Astrocyte (in vitro differentiated cells and primary cell): ENCODE data around the gene REXO1. TPM values are rescaled to one million over a fixed set of nuclear protein-coding genes. Genes with fewer than 3 reads are reported as not detected.
A peak's percentile ranks its signal among the peaks of the same experiment; 100 is the strongest.

Source experiments
- DNase-seq: peaks from one replicate; pipeline ENCODE4 v3.0.0-alpha.2; 2010; ENCODE audit warnings: low read depth
- FAIRE-seq: peaks from 2 replicates; lab custom pipeline; 2011; peaks lifted over from hg19 to GRCh38; lab: Jason Lieb, UNC
- H2AFZ ChIP-seq: 2 replicates; pipeline ENCODE4 v1.6.0; 2012; ENCODE audit warnings: low read depth, low read length, inconsistent platforms
- H3K27ac ChIP-seq: 2 replicates; pipeline ENCODE4 v1.5.1; 2011; ENCODE audit warnings: low read depth, low read length, inconsistent platforms
- H3K27me3 ChIP-seq: 2 replicates; pipeline ENCODE4 v1.6.0; 2011; ENCODE audit warnings: low read length, inconsistent platforms; ENCODE audit not compliant: insufficient read depth
- H3K36me3 ChIP-seq: 2 replicates; pipeline ENCODE4 v1.5.1; 2011; ENCODE audit warnings: low read length, inconsistent platforms; ENCODE audit not compliant: insufficient read depth
- H3K4me1 ChIP-seq: 2 replicates; pipeline ENCODE4 v1.5.1; 2011; ENCODE audit warnings: low read length, inconsistent platforms; ENCODE audit not compliant: insufficient read depth
- H3K4me2 ChIP-seq: 2 replicates; pipeline ENCODE4 v1.6.0; 2012; ENCODE audit warnings: low read length, inconsistent platforms
- H3K4me3 ChIP-seq: 2 replicates; pipeline ENCODE4 v1.5.1; 2011; ENCODE audit warnings: low read depth, mild to moderate bottlenecking, low read length, inconsistent platforms; ENCODE audit not compliant: insufficient read depth
- H3K79me2 ChIP-seq: 2 replicates; pipeline ENCODE4 v1.6.0; 2012; ENCODE audit warnings: mild to moderate bottlenecking, low read length, inconsistent platforms; ENCODE audit not compliant: insufficient read depth
- H3K9ac ChIP-seq: 2 replicates; pipeline ENCODE4 v1.6.0; 2012; ENCODE audit warnings: mild to moderate bottlenecking, low read length, inconsistent platforms
- H3K9me3 ChIP-seq: 2 replicates; pipeline ENCODE4 v1.5.1; 2012; ENCODE audit warnings: low read depth, mild to moderate bottlenecking, low read length, inconsistent platforms; ENCODE audit not compliant: insufficient read depth
- H4K20me1 ChIP-seq: 2 replicates; pipeline ENCODE4 v1.6.0; 2012; ENCODE audit warnings: low read length, inconsistent platforms; ENCODE audit not compliant: insufficient read depth
- H3K27ac Mint-ChIP-seq: one replicate; pipeline ENCODE4 v1.8.0; 2021; ENCODE audit warnings: mild to moderate bottlenecking, mixed read lengths; ENCODE audit not compliant: unreplicated experiment
- H3K27me3 Mint-ChIP-seq: one replicate; pipeline ENCODE4 v1.8.0; 2021; ENCODE audit warnings: low read depth, mixed read lengths; ENCODE audit not compliant: unreplicated experiment
- H3K36me3 Mint-ChIP-seq: one replicate; pipeline ENCODE4 v1.8.0; 2021; ENCODE audit warnings: low read depth, mixed read lengths; ENCODE audit not compliant: unreplicated experiment
- H3K4me1 Mint-ChIP-seq: one replicate; pipeline ENCODE4 v1.8.0; 2021; ENCODE audit warnings: low read depth, mixed read lengths; ENCODE audit not compliant: unreplicated experiment
- H3K4me3 Mint-ChIP-seq: one replicate; pipeline ENCODE4 v1.8.0; 2021; ENCODE audit warnings: mild to moderate bottlenecking, moderate library complexity, mixed read lengths; ENCODE audit not compliant: unreplicated experiment
- H3K9me3 Mint-ChIP-seq: one replicate; pipeline ENCODE4 v1.8.0; 2021; ENCODE audit warnings: mild to moderate bottlenecking, mixed read lengths; ENCODE audit not compliant: unreplicated experiment
- CTCF ChIP-seq: IDR thresholded peaks from 2 replicates; pipeline ENCODE4 v1.5.1; 2011; ENCODE audit warnings: low read depth, mild to moderate bottlenecking, inconsistent platforms, low read length, moderate library complexity; ENCODE audit not compliant: insufficient read depth
- EZH2 ChIP-seq: IDR thresholded peaks from 2 replicates; pipeline ENCODE4 v1.6.1; 2012; ENCODE audit warnings: mild to moderate bottlenecking, low read length, inconsistent platforms; ENCODE audit not compliant: insufficient read depth
- total RNA-seq: library from RNA; stranded (reverse); gene quantifications from 2 replicates; pipeline ENCODE4 v1.2.1, GENCODE V29; 2021

Gene REXO1
- total RNA-seq, 1 donor from 2014 or later, result 35.5 TPM

GRCh38 chr19:1850809-1851653, 2.7 kb upstream of the REXO1 start:
- H3K27me3 ChIP-seq, result no peaks in the 10 kb centered on the region
- peaks cover 25% of the 10 kb centered on the region for H3K4me1 ChIP-seq
- no peak overlapping the region for H2AFZ ChIP-seq
- peaks cover 78% of the 10 kb centered on the region for H4K20me1 ChIP-seq
- peaks cover 68% of the 10 kb centered on the region for H3K79me2 ChIP-seq
- no peak for TF ChIP-seq EZH2
- TF ChIP-seq CTCF, result no peak
- H3K4me3 Mint-ChIP-seq, result peak overlapping the region; percentile 54
- H3K36me3 ChIP-seq, result no peaks in the 10 kb centered on the region
- H3K9me3 Mint-ChIP-seq, result no peaks in the 10 kb centered on the region
- H3K4me2 ChIP-seq, result no peak overlapping the region
- no peak overlapping the region for H3K9ac ChIP-seq
- H3K27me3 Mint-ChIP-seq, result no peaks in the 10 kb centered on the region
- H3K9me3 ChIP-seq, result no peaks in the 10 kb centered on the region
- DNase-seq, result no peak
- no peak for FAIRE-seq
- H3K4me3 ChIP-seq, result no peak overlapping the region
- H3K27ac ChIP-seq, result no peak overlapping the region
- no peaks in the 10 kb centered on the region for H3K36me3 Mint-ChIP-seq
- H3K27ac Mint-ChIP-seq, result peak overlapping the region; percentile 41
- peaks cover 22% of the 10 kb centered on the region for H3K4me1 Mint-ChIP-seq

GRCh38 chr19:1849886-1850398, 1.7 kb upstream of the REXO1 start:
- peaks cover 79% of the 10 kb centered on the region for H4K20me1 ChIP-seq
- Mint-ChIP-seq H3K4me1 (peaks cover 20% of the 10 kb centered on the region), H3K4me3 (no peak overlapping the region), H3K9me3 (no peaks in the 10 kb centered on the region), H3K27me3 (no peaks in the 10 kb centered on the region), H3K36me3 (no peaks in the 10 kb centered on the region), H3K27ac (peak overlapping the region; percentile 63)
- H3K9ac ChIP-seq, result no peak overlapping the region
- no peak for FAIRE-seq
- H3K4me3 ChIP-seq, result no peak overlapping the region
- TF ChIP-seq EZH2 (no peak), CTCF (no peak)
- H3K4me1 ChIP-seq, result peaks cover 16% of the 10 kb centered on the region
- H3K4me2 ChIP-seq, result no peak overlapping the region
- no peaks in the 10 kb centered on the region for H3K9me3 ChIP-seq
- no peak overlapping the region for H3K27ac ChIP-seq
- peaks cover 68% of the 10 kb centered on the region for H3K79me2 ChIP-seq
- H3K36me3 ChIP-seq, result no peaks in the 10 kb centered on the region
- no peaks in the 10 kb centered on the region for H3K27me3 ChIP-seq
- no peak overlapping the region for H2AFZ ChIP-seq
- no peak for DNase-seq

GRCh38 chr19:1849132-1849474, 820 bp upstream of the REXO1 start:
- Mint-ChIP-seq H3K36me3 (no peaks in the 10 kb centered on the region), H3K27ac (peak overlapping the region; percentile 69), H3K4me3 (peak overlapping the region; percentile 83), H3K27me3 (no peaks in the 10 kb centered on the region), H3K4me1 (peaks cover 15% of the 10 kb centered on the region), H3K9me3 (no peaks in the 10 kb centered on the region)
- TF ChIP-seq CTCF, result no peak
- TF ChIP-seq EZH2, result no peak
- H3K27ac ChIP-seq, result no peak overlapping the region
- no peaks in the 10 kb centered on the region for H3K27me3 ChIP-seq
- H3K4me1 ChIP-seq, result peaks cover 14% of the 10 kb centered on the region
- no peak for DNase-seq
- H3K79me2 ChIP-seq, result peaks cover 68% of the 10 kb centered on the region
- H3K9me3 ChIP-seq, result no peaks in the 10 kb centered on the region
- H3K4me2 ChIP-seq, result no peak overlapping the region
- H3K4me3 ChIP-seq, result no peak overlapping the region
- no peak overlapping the region for H2AFZ ChIP-seq
- no peak for FAIRE-seq
- H4K20me1 ChIP-seq, result peaks cover 80% of the 10 kb centered on the region
- H3K9ac ChIP-seq, result no peak overlapping the region
- no peaks in the 10 kb centered on the region for H3K36me3 ChIP-seq
